ENCODE results near the gene ZDHHC14.
"Not testable (repeated sequence)": the region's sequence is repeated elsewhere in the genome, so short reads cannot be mapped to it uniquely, and the experiment has no call there.

Gene ZDHHC14

GRCh38 chr6:157381631-157382621, 936 bp downstream of the ZDHHC14 start:
- DNase-seq (ENCODE audit: low read depth): peak; percentile 52

- DNase-seq (ENCODE audit: low read depth): no peak
Measured at GRCh38 chr6:157382821-157383220, 1.8 kb downstream of the ZDHHC14 start.

GRCh38 chr6:157383471-157383870, 2.5 kb downstream of the ZDHHC14 start:
- no peak for DNase-seq (ENCODE audit: low read depth)

GRCh38 chr6:157384962-157385361, 4.0 kb downstream of the ZDHHC14 start:
- not testable (repeated sequence) for DNase-seq (ENCODE audit: low read depth)

- DNase-seq (ENCODE audit: low read depth): no peak
Measured at GRCh38 chr6:157385482-157385881, 4.5 kb downstream of the ZDHHC14 start.

GRCh38 chr6:157386023-157386422, 5.0 kb downstream of the ZDHHC14 start:
- DNase-seq (ENCODE audit: low read depth): no peak

- no peak for DNase-seq (ENCODE audit: low read depth)
Measured at GRCh38 chr6:157386454-157386853, 5.5 kb downstream of the ZDHHC14 start.

- no peak for DNase-seq (ENCODE audit: low read depth)
Measured at GRCh38 chr6:157388924-157389323, 7.9 kb downstream of the ZDHHC14 start.

- no peak for DNase-seq (ENCODE audit: low read depth)
Measured at GRCh38 chr6:157390273-157391060, 9.5 kb downstream of the ZDHHC14 start.

- no peak for DNase-seq (ENCODE audit: low read depth)
Measured at GRCh38 chr6:157392927-157393668, 12.1 kb downstream of the ZDHHC14 start.

- no peak for DNase-seq (ENCODE audit: low read depth)
Measured at GRCh38 chr6:157393669-157394327, 12.8 kb downstream of the ZDHHC14 start.

GRCh38 chr6:157395199-157395598, 14.2 kb downstream of the ZDHHC14 start:
- DNase-seq (ENCODE audit: low read depth): not testable (repeated sequence)

- DNase-seq (ENCODE audit: low read depth): no peak
Measured at GRCh38 chr6:157396026-157396425, 15.0 kb downstream of the ZDHHC14 start.

GRCh38 chr6:157397660-157398059, 16.7 kb downstream of the ZDHHC14 start:
- DNase-seq (ENCODE audit: low read depth): no peak

- no peak for DNase-seq (ENCODE audit: low read depth)
Measured at GRCh38 chr6:157398151-157398550, 17.2 kb downstream of the ZDHHC14 start.

- no peak for DNase-seq (ENCODE audit: low read depth)
Measured at GRCh38 chr6:157400676-157401075, 19.7 kb downstream of the ZDHHC14 start.

- DNase-seq (ENCODE audit: low read depth): no peak
Measured at GRCh38 chr6:157401734-157402338, 20.8 kb downstream of the ZDHHC14 start.

GRCh38 chr6:157402996-157403685, 22.2 kb downstream of the ZDHHC14 start:
- no peak for DNase-seq (ENCODE audit: low read depth)

- DNase-seq (ENCODE audit: low read depth): no peak
Measured at GRCh38 chr6:157403686-157404051, 22.7 kb downstream of the ZDHHC14 start.

- DNase-seq (ENCODE audit: low read depth): no peak
Measured at GRCh38 chr6:157405986-157406385, 25.0 kb downstream of the ZDHHC14 start.

- no peak for DNase-seq (ENCODE audit: low read depth)
Measured at GRCh38 chr6:157406661-157407060, 25.7 kb downstream of the ZDHHC14 start.

All from activated T-helper 9 cell treated with anti-CD3 and anti-CD28 coated beads, Interleukin-2, amount 50 U/mL, for 16 hours (primary cell).